CD4-positive, alpha-beta T cell (primary cell): ENCODE results near the gene TMEM108. TPM values are rescaled to one million over a fixed set of nuclear protein-coding genes. Genes with fewer than 3 reads are reported as not detected.
"Not testable (repeated sequence)": the region's sequence is repeated elsewhere in the genome, so short reads cannot be mapped to it uniquely, and the experiment has no call there.

Experiments used
- ATAC-seq: fragments of 200-7000 bp; cut with Tn5 transposase; one replicate; pipeline ENCODE4 v1.10.0; 2022; ENCODE audit warnings: mild to moderate bottlenecking; ENCODE audit not compliant: poor library complexity
- CTCF ChIA-PET: fragments of 350-600 bp; sonication (Branson Sonifier 250); formaldehyde crosslinking; loops from one replicate; lab custom pipeline; 2021; ENCODE audit warnings: antibody characterized with exemption, inconsistent platforms; lab: Charles Lee
- POLR2A ChIA-PET: fragments of 350-600 bp; sonication (Branson Sonifier 250); formaldehyde crosslinking; loops from one replicate; lab custom pipeline; 2021; ENCODE audit warnings: antibody characterized with exemption, inconsistent platforms; lab: Charles Lee
- DNase-seq, 14 experiments: peaks; one replicate each; pipeline ENCODE4 v3.0.0-alpha.2; 2013 to 2020; ENCODE audit warnings: mixed read lengths in 2 of 14
- H3K27ac ChIP-seq, 2 donors: one replicate each; pipeline versions ENCODE4 v1.5.1 to v1.7.0; 2013; ENCODE audit warnings: low read length in 2 of 2, low read depth in 1 of 2, mild to moderate bottlenecking in 1 of 2
- H3K27me3 ChIP-seq, 2 experiments: 1 replicate in 1 of 2; 2 replicates in 1 of 2; pipeline versions ENCODE4 v1.6.1 to v1.7.0; 2013; ENCODE audit warnings: low read length in 2 of 2, control low read depth in 1 of 2, mild to moderate bottlenecking in 1 of 2, moderate library complexity in 1 of 2; ENCODE audit not compliant: insufficient read depth in 2 of 2, control insufficient read depth in 1 of 2
- H3K36me3 ChIP-seq: one replicate; pipeline ENCODE4 v1.6.1; 2013; ENCODE audit warnings: low read length, control low read depth; ENCODE audit not compliant: insufficient read depth
- H3K4me1 ChIP-seq: one replicate; pipeline ENCODE4 v1.6.1; 2013; ENCODE audit warnings: low read length, control low read depth; ENCODE audit not compliant: insufficient read depth
- H3K4me3 ChIP-seq: one replicate; pipeline ENCODE4 v1.5.1; 2013; ENCODE audit warnings: mild to moderate bottlenecking, low read length, moderate library complexity
- H3K9me3 ChIP-seq, 2 experiments: 1 replicate in 1 of 2; 2 replicates in 1 of 2; pipeline versions ENCODE4 v1.6.1 to v1.7.0; 2013; ENCODE audit warnings: low read length in 2 of 2, mild to moderate bottlenecking in 2 of 2, control low read depth in 1 of 2, moderate library complexity in 1 of 2; ENCODE audit not compliant: control insufficient read depth in 1 of 2, insufficient read depth in 1 of 2
- H3K27ac Mint-ChIP-seq: one replicate; pipeline ENCODE4 v1.8.0; 2020; ENCODE audit warnings: mixed read lengths
- H3K27me3 Mint-ChIP-seq: one replicate; pipeline ENCODE4 v1.8.0; 2021; ENCODE audit warnings: mixed read lengths
- H3K36me3 Mint-ChIP-seq: one replicate; pipeline ENCODE4 v1.8.0; 2021; ENCODE audit warnings: low read depth, mixed read lengths
- H3K4me1 Mint-ChIP-seq: one replicate; pipeline ENCODE4 v1.8.0; 2021; ENCODE audit warnings: low read depth, mixed read lengths
- H3K4me3 Mint-ChIP-seq: one replicate; pipeline ENCODE4 v1.8.0; 2020; ENCODE audit warnings: mild to moderate bottlenecking, mixed read lengths
- H3K9me3 Mint-ChIP-seq: one replicate; pipeline ENCODE4 v1.8.0; 2020; ENCODE audit warnings: mixed read lengths
- CTCF ChIP-seq: fragments of 200-600 bp; IDR thresholded peaks from one replicate; pipeline ENCODE4 v1.8.0; 2022; ENCODE audit warnings: antibody characterized with exemption, mild to moderate bottlenecking
- intact Hi-C, 2 experiments: fragments of 100-400 bp; cut with DNase I in 1 of 2; cut with micrococcal nuclease in 1 of 2; formaldehyde crosslinking; loops; one replicate each; pipeline versions ENCODE4 v1.15.1 to v1.9.0; 2023 to 2025; cut with DNase I, micrococcal nuclease
- polyA plus RNA-seq, 2 donors: library from polyadenylated mRNA; unstranded; fragments of 120-200 nt; gene quantifications; one replicate each; pipeline ENCODE4 v1.2.1, GENCODE V29; 2013
- total RNA-seq, 174 experiments: library from RNA in 2 of 174; stranded (reverse) in 2 of 174; gene quantifications; one replicate each; pipeline ENCODE4 v1.2.3 and lab custom pipeline; 2021 to 2026

The TMEM108 gene
- not detected for total RNA-seq
- polyA plus RNA-seq (2013, experiment 1 of 2) = 0.09 TPM
- polyA plus RNA-seq (2013, experiment 2 of 2) = 0.60 TPM
- 0 to 0.20 (median 0) reads per million in 172 experiments for total RNA-seq (lab: John Stamatoyannopoulos, UW)

- Mint-ChIP-seq H3K36me3 (no peaks in the 10 kb centered on the region), H3K4me3 (peak within 1 kb of the TSS; percentile 35), H3K4me1 (peaks cover 15% of the 10 kb centered on the region), H3K27ac (no peak within 1 kb of the TSS), H3K27me3 (peaks cover 75% of the 10 kb centered on the region), H3K9me3 (peaks cover 4% of the 10 kb centered on the region)
- H3K36me3 ChIP-seq = no peaks in the 10 kb centered on the region
- H3K9me3 ChIP-seq = peaks cover 0 to 11% of the 10 kb centered on the region in 2 experiments
- TF ChIP-seq CTCF = no peak
- H3K4me3 ChIP-seq = no peak within 1 kb of the TSS
- no peak within 1 kb of the TSS for H3K27ac ChIP-seq
- peaks cover 11% of the 10 kb centered on the region for H3K4me1 ChIP-seq
- H3K27me3 ChIP-seq = peaks cover 32 to 50% of the 10 kb centered on the region in 2 experiments
- intact Hi-C loops = no loop called here
- POLR2A ChIA-PET = no interaction called here
- no peak for ATAC-seq
- CTCF ChIA-PET = no interaction called here
- peak in 2 of 14 experiments; percentile 11 to 14 for DNase-seq
These were observed at the start of gene TMEM108 for GRCh38 chr3:133038089-133038730. TMEM108 (plus strand) TSS chr3:133038391.

- H3K4me1 Mint-ChIP-seq = no peaks in the 10 kb centered on the region
- H3K9me3 Mint-ChIP-seq = no peaks in the 10 kb centered on the region
- no peak overlapping the region for H3K27ac Mint-ChIP-seq
- H3K4me1 ChIP-seq = no peaks in the 10 kb centered on the region
- H3K9me3 ChIP-seq = no peaks in the 10 kb centered on the region
- no peak overlapping the region for H3K27ac ChIP-seq
- no peaks in the 10 kb centered on the region for H3K36me3 ChIP-seq
- intact Hi-C loops = no loop called here
- H3K27me3 ChIP-seq = peaks cover 0 to 3% of the 10 kb centered on the region in 2 experiments
- no peak overlapping the region for H3K4me3 Mint-ChIP-seq
- CTCF ChIA-PET = no interaction called here
- no peak for ATAC-seq
- H3K4me3 ChIP-seq = no peak overlapping the region
- no peak for TF ChIP-seq CTCF
- no peaks in the 10 kb centered on the region for H3K36me3 Mint-ChIP-seq
- peaks cover 11% of the 10 kb centered on the region for H3K27me3 Mint-ChIP-seq
- DNase-seq = no peak
- POLR2A ChIA-PET = no interaction called here
These were observed 42.2 kb upstream of the TMEM108 start for GRCh38 chr3:132995971-132996370.

GRCh38 chr3:132997404-132998185, 40.6 kb upstream of the TMEM108 start:
- ChIA-PET POLR2A (no interaction called here), CTCF (no interaction called here)
- H3K27ac Mint-ChIP-seq = no peak overlapping the region
- no peaks in the 10 kb centered on the region for H3K9me3 Mint-ChIP-seq
- H3K36me3 ChIP-seq = no peaks in the 10 kb centered on the region
- H3K27me3 Mint-ChIP-seq = peaks cover 11% of the 10 kb centered on the region
- H3K4me1 Mint-ChIP-seq = no peaks in the 10 kb centered on the region
- ATAC-seq (no peak), DNase-seq (no peak)
- H3K27ac ChIP-seq = no peak overlapping the region
- no peak for TF ChIP-seq CTCF
- peaks cover 0 to under 1% of the 10 kb centered on the region in 2 experiments for H3K27me3 ChIP-seq
- H3K36me3 Mint-ChIP-seq = no peaks in the 10 kb centered on the region
- no peak overlapping the region for H3K4me3 Mint-ChIP-seq
- intact Hi-C loops = no loop called here
- H3K9me3 ChIP-seq = no peaks in the 10 kb centered on the region
- H3K4me3 ChIP-seq = no peak overlapping the region
- no peaks in the 10 kb centered on the region for H3K4me1 ChIP-seq

GRCh38 chr3:133005032-133005431, 33.2 kb upstream of the TMEM108 start:
- POLR2A ChIA-PET, H3K9me3 Mint-ChIP-seq, H3K27me3 ChIP-seq, H3K27ac ChIP-seq, CTCF ChIA-PET, H3K9me3 ChIP-seq, H3K4me3 Mint-ChIP-seq, ATAC-seq, DNase-seq, intact Hi-C loops, H3K4me1 ChIP-seq, H3K36me3 ChIP-seq, H3K4me3 ChIP-seq, H3K27ac Mint-ChIP-seq, H3K27me3 Mint-ChIP-seq, H3K36me3 Mint-ChIP-seq, H3K4me1 Mint-ChIP-seq: not testable (repeated sequence)
